ENCODE results near the gene CDKAL1.

Gene CDKAL1

GRCh38 chr6:20909621-20910020 lies 375.4 kb downstream of the CDKAL1 start:
- no peak for TF ChIP-seq CTCF (IDR thresholded peaks at IDR 0.05; ENCODE audit: low read depth, low read length)
- Histone ChIP-seq H3K27me3 (no peaks in the 10 kb centered on the region), H3K36me3 (no peaks in the 10 kb centered on the region), H3K4me3 (ENCODE audit: low read depth, low read length) (no peak overlapping the region), H3K4me1 (no peaks in the 10 kb centered on the region), H3K9me3 (no peaks in the 10 kb centered on the region)
- no peak for DNase-seq

DNA sequence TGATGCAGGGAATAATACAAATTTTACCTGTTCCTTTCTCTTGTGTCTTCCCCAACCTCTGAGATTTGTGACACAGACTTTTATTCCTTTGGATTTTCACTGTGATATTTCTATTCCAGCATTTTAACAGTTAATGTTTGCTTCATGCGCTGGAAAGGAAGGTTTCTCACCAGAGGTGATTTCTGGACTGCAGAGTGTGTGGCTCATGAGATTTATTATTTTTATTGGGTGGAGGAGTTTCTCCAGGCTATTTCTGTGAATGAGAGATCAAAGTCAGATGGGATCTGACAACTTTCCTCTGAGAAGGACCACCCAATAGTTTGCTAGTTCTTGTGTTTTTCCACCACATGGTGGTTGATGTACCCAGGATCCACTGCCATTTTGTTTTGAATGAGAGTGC lies 377.5 kb downstream of the CDKAL1 start:
- no peaks in the 10 kb centered on the region for H3K36me3 ChIP-seq
- H3K4me3 ChIP-seq (ENCODE audit: low read depth, low read length): no peak overlapping the region
- no peak for TF ChIP-seq CTCF (IDR thresholded peaks at IDR 0.05; ENCODE audit: low read depth, low read length)
- peaks cover 4% of the 10 kb centered on the region; the same call in 1 of the 2 replicates for H3K9me3 ChIP-seq
- H3K4me1 ChIP-seq: no peaks in the 10 kb centered on the region
- no peak for DNase-seq
- H3K27me3 ChIP-seq: no peaks in the 10 kb centered on the region

DNA sequence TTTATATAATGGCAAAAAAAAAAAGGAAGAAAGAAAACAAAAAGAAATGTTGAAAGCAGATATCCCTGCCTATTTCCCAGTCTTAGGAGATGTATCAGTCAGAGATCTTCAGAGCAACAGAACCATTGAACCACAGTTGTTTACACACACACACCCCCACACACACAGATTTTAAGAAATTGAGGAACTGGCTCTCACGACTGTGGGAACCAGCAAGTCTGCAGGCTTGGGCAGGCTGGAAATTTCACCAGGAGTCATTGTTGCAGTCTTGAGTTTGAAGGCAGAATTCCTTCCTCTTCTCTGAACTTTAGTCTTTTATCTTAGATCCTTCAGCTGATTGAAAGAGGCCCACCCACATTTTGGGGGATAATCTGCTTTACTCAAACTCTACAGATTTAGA lies 380.9 kb downstream of the CDKAL1 start:
- Histone ChIP-seq H3K9me3 (peaks cover 4% of the 10 kb centered on the region; the same call in 1 of the 2 replicates), H3K27me3 (no peaks in the 10 kb centered on the region), H3K36me3 (no peaks in the 10 kb centered on the region), H3K4me3 (ENCODE audit: low read depth, low read length) (no peak overlapping the region), H3K4me1 (no peaks in the 10 kb centered on the region)
- DNase-seq: no peak
- no peak for TF ChIP-seq CTCF (IDR thresholded peaks at IDR 0.05; ENCODE audit: low read depth, low read length)

DNA sequence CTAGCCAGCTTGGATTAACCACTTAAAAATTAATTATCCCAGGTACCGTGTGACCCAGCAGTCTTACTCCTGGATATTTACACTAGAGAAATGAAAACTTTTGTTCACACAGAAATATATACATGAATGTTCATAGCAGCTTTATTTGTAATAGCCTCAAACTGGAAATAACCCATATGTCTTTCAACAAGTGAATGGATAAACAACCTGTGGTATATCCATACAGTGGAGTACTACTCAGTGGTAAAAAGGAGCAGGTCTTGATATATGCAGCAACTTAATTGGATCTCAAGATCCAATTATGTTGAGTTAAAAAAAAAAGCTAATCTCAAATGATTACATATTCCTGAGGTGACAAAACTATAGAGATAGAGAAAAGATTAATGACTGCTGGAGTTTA lies 381.4 kb downstream of the CDKAL1 start:
- Histone ChIP-seq H3K9me3 (peaks cover 4% of the 10 kb centered on the region; the same call in 1 of the 2 replicates), H3K36me3 (no peaks in the 10 kb centered on the region), H3K4me3 (ENCODE audit: low read depth, low read length) (no peak overlapping the region), H3K27me3 (no peaks in the 10 kb centered on the region), H3K4me1 (no peaks in the 10 kb centered on the region)
- TF ChIP-seq CTCF (IDR thresholded peaks at IDR 0.05; ENCODE audit: low read depth, low read length): no peak
- DNase-seq: no peak

DNA sequence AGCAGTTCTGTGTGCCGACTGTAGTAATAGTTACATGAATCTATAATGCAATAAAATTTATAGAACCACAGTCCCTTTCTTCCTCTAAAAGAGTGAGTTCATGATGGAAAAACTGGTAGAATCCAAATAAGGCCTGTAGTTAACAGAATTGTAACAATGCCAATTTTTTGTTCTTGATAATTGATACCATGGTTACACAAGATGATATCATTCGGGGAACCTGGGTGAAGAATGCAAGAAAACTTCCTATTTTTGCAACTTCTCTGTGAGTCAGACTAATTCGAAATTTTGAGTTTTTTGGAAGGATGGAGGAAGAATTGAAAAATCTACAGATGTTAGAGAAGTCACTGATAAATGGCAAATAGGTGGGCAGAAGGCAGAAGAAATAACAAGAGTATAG lies 381.8 kb downstream of the CDKAL1 start:
- no peak for TF ChIP-seq CTCF (IDR thresholded peaks at IDR 0.05; ENCODE audit: low read depth, low read length)
- Histone ChIP-seq H3K9me3 (peaks cover 4% of the 10 kb centered on the region; the same call in 1 of the 2 replicates), H3K4me1 (no peaks in the 10 kb centered on the region), H3K4me3 (ENCODE audit: low read depth, low read length) (no peak overlapping the region), H3K27me3 (no peaks in the 10 kb centered on the region), H3K36me3 (no peaks in the 10 kb centered on the region)
- no peak for DNase-seq

DNA sequence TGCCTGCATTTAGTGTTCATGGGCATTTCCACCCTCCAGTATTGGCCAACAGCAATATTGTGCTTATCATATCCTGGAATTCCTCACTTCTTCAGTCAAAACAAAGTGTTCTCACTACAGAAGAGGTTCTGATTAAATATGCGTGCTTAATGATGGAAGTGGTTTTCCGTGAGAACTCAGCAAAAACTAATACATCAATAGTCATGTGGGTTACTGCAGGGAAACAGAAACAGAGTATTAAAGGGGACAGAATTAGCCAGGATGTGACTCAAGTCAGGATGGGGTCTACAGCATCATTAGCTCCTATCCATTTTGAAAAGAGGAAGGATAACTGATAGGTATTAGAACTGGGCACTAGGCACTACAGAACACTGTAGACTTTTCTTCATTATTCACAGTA lies 384.6 kb downstream of the CDKAL1 start:
- Histone ChIP-seq H3K27me3 (no peaks in the 10 kb centered on the region), H3K9me3 (peaks cover 4% of the 10 kb centered on the region; the same call in 1 of the 2 replicates), H3K4me3 (ENCODE audit: low read depth, low read length) (no peak overlapping the region), H3K4me1 (no peaks in the 10 kb centered on the region), H3K36me3 (no peaks in the 10 kb centered on the region)
- TF ChIP-seq CTCF (IDR thresholded peaks at IDR 0.05; ENCODE audit: low read depth, low read length): no peak
- DNase-seq: no peak

Measured in BE2C (cell line).